Epithelial cell of proximal tubule (primary cell): ENCODE measurements around the gene RBMX. TPM values are rescaled to one million over a fixed set of nuclear protein-coding genes. Genes with fewer than 3 reads are reported as not detected.

Experiments
- DNase-seq: peaks from one replicate; pipeline ENCODE4 v3.0.0-alpha.2; 2011; ENCODE audit warnings: low read depth
- H3K4me3 ChIP-seq: 2 replicates; pipeline ENCODE4 v1.5.1; 2011; ENCODE audit warnings: low read depth, mild to moderate bottlenecking, low read length
- total RNA-seq: library from RNA; depleted of rRNA; stranded (reverse); fragments of >200 nt; gene quantifications from 2 replicates; pipeline ENCODE4 v1.2.3, GENCODE V29; 2015
- TF ChIP-seq, protein P1 (sequence below): conservative IDR thresholded peaks from 2 replicates; pipeline ENCODE4 v1.5.1; 2012; ENCODE audit warnings: low read depth, mild to moderate bottlenecking, low read length

The RBMX gene
- total RNA-seq, 1 donor from 2014 or later, result 314 TPM

DNA sequence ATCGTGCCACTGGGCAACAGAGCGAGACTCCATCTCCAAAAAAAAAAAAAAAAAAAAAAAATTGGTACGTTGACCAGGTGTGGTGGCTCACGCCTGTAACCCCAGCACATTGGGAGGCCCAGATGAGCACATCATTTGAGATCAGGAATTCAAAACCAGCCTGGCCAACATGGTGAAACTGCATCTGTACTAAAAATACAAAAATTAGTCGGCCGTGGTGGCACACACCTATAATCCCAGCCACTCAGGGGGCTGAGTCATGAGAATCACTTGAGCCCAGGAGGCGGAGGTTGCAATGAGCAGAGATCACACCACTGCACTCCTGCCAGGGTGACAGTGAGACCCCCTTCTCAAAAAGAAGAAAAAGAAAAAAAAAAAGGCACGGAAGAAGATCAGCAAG lies 24.5 kb downstream of the RBMX start:
- no peak for DNase-seq
- no peak overlapping the region for H3K4me3 ChIP-seq
- TF ChIP-seq, protein P1, sequence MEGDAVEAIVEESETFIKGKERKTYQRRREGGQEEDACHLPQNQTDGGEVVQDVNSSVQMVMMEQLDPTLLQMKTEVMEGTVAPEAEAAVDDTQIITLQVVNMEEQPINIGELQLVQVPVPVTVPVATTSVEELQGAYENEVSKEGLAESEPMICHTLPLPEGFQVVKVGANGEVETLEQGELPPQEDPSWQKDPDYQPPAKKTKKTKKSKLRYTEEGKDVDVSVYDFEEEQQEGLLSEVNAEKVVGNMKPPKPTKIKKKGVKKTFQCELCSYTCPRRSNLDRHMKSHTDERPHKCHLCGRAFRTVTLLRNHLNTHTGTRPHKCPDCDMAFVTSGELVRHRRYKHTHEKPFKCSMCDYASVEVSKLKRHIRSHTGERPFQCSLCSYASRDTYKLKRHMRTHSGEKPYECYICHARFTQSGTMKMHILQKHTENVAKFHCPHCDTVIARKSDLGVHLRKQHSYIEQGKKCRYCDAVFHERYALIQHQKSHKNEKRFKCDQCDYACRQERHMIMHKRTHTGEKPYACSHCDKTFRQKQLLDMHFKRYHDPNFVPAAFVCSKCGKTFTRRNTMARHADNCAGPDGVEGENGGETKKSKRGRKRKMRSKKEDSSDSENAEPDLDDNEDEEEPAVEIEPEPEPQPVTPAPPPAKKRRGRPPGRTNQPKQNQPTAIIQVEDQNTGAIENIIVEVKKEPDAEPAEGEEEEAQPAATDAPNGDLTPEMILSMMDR, result no peak

DNA sequence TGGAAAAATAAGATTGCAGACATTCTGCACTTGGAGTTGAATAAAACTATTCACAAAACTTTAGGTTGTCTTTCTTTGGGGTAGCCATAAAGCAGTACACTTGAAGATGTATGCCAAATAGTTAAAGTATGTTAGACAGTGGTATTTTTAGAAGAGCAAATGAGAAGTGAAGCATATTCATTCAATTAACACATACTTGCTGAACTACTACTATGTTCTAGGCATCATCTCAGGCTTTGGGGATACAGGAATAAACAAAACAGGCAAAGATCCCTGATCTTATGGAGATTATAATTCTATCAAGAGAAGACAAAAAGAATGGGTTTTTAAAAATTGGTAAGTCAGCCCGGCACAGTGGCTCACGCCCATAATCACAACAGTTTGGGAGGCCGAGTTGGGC lies 29.0 kb downstream of the RBMX start:
- no peak for DNase-seq
- H3K4me3 ChIP-seq, result no peak overlapping the region
- TF ChIP-seq, protein P1, result no peak

DNA sequence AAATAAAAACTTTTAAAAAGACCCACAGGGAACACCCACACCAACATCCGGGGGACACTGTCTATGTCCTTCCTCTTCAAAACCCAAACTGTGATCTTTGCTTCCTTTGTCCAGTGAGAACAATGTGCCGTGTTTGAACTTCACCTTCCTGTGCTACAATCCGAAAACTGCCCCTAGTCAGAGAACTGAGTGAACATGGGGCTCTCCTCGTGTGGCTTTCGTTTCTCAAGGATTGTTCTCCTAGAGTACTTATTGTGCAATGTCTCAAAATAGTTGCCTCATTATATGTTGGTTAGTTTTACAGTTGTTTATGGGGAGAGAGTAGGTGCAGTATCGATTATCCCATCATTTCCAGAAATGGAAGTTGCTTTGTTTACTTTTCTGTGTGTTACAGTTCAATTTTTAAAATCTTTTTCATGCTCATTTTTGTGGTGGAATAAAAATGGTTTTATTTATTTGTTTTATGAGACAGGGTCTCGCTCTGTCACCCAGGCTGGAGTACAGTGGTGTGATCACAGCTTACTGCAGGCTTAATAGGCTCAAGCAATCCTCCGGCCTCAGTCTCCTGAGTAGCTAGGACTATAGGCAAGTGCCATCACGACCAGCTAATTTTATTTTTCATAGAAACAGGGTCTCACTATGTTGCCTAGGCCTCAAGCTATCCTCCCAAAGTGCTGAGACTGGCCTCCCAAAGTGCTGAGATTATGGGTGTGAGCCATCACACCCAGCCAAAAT lies 29.9 kb downstream of the RBMX start:
- TF ChIP-seq, protein P1, result no peak
- DNase-seq, result no peak
- no peak overlapping the region for H3K4me3 ChIP-seq

DNA sequence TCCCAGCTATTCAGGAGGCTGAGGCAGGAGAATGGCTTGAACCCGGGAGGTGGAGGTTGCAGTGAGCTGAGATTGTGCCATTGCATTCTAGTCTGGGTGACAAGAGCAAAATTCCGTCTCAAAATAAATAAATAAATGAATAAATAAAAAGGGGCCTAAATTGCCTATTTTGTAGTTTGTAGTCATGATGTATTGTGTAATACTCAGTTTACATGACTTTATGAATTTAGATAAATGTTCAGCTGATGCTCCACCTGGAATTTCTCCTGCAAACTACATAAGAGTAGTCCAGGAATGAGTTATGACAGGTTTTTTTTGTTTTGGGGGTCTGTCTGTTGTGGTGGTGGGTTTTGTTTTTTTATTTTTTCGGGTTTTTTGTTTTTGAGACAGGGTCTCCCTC lies 31.1 kb downstream of the RBMX start:
- H3K4me3 ChIP-seq, result no peak overlapping the region
- TF ChIP-seq, protein P1, result no peak
- no peak for DNase-seq

DNA sequence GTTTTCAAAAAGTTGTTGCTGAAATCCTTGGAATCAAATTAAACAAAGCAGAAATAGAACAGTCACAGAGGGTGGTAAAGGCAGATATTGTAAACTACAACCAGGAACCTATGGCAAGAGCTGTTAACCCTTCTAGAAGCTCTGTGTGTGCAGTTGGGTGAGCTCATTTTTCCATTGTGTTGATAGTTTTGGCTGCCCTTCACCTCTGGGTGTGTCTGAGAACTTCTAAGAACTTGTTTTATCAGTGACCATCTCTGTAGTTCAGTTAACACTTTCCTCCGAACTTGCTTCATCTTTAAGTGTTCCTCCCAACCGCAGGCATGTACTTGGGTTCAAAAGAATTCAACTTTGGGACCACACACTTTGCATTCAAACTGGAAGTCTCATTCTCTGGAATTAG lies 32.7 kb downstream of the RBMX start:
- TF ChIP-seq, protein P1, result no peak
- no peak for DNase-seq

DNA sequence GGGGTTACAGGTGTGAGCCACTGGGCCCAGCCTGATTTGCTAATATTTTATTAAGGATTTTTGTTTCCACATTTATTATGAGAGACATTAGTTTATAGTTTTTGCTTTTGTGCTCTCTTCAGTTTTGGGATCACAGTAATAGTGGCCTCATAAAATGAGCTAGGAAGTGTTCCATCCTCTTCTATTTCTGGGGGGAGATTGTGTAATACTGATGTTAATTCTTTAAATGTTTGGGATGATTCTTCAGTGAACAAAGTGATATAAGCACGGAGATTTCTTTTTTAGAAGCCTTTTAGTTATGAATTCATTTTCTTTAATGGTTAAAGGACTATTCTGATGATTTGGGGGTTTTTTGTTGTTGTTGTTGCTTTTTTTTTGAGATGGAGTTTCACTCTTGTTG lies 41.3 kb downstream of the RBMX start:
- no peak for DNase-seq
- H3K4me3 ChIP-seq, result no peak overlapping the region
- TF ChIP-seq, protein P1, result no peak

More for the DNA sequence above, 32.7 kb downstream of the RBMX start:
- no peak overlapping the region for H3K4me3 ChIP-seq

DNA sequence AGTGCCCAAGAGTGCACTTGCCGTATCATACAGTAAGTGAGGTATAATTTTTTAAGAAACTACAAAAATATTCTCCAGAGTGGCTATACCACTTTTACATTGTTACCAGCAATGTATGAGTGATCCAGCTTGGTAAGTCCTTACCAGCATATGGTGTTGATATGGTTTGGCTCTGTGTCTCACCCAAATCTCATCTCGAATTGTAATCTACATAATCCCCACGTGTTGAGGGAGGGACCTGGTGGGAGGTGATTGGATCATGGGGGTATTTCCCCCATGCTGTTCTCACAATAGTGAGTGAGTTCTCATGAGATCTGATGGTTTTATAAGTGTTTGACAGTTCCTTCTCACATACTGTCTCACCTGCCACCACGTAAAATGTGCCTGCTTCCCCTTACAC lies 44.8 kb downstream of the RBMX start:
- TF ChIP-seq, protein P1, result no peak
- no peak for DNase-seq
- H3K4me3 ChIP-seq, result no peak overlapping the region
